MM.1S (cell line): ENCODE measurements around the gene MEIG1.

Experiments used
- DNase-seq: peaks from one replicate; pipeline ENCODE4 v3.0.0-alpha.2; 2015
- H2AFZ ChIP-seq: fragments of 300-600 bp; sonication (generic); 2 replicates; pipeline ENCODE4 v1.6.0; 2016; ENCODE audit warnings: antibody characterized with exemption, low read length
- H3F3A ChIP-seq: fragments of 300-600 bp; sonication (generic); 2 replicates; pipeline ENCODE4 v1.6.1; 2016; ENCODE audit warnings: mild to moderate bottlenecking, antibody characterized with exemption, low read length, moderate library complexity, mixed read lengths; ENCODE audit not compliant: insufficient read depth
- H3K27ac ChIP-seq: fragments of 300-600 bp; sonication (generic); 2 replicates; pipeline ENCODE4 v1.5.1; 2016; ENCODE audit warnings: mild to moderate bottlenecking, low read length
- H3K27me3 ChIP-seq: fragments of 300-600 bp; sonication (generic); replicated peaks from 2 replicates; pipeline ENCODE4 v1.6.0; 2016; ENCODE audit warnings: low read length; ENCODE audit not compliant: insufficient read depth
- H3K36me3 ChIP-seq: fragments of 300-600 bp; sonication (generic); replicated peaks from 2 replicates; pipeline ENCODE4 v1.6.1; 2016; ENCODE audit warnings: mild to moderate bottlenecking, low read length, mixed read lengths; ENCODE audit not compliant: insufficient read depth
- H3K4me1 ChIP-seq: fragments of 300-600 bp; sonication (generic); 2 replicates; pipeline ENCODE4 v1.6.1; 2016; ENCODE audit warnings: low read length, mixed read lengths
- H3K4me2 ChIP-seq: fragments of 300-600 bp; sonication (generic); 2 replicates; pipeline ENCODE4 v1.6.0; 2016; ENCODE audit warnings: low read depth, low read length
- H3K4me3 ChIP-seq: fragments of 300-600 bp; sonication (generic); 2 replicates; pipeline ENCODE4 v1.5.1; 2016; ENCODE audit warnings: low read length, mixed read lengths
- H3K79me2 ChIP-seq: fragments of 300-600 bp; sonication (generic); 2 replicates; pipeline ENCODE4 v1.6.1; 2016; ENCODE audit warnings: mixed run types, low read length, mixed read lengths
- H3K9ac ChIP-seq: fragments of 300-600 bp; sonication (generic); 2 replicates; pipeline ENCODE4 v1.6.1; 2016; ENCODE audit warnings: low read length, mixed read lengths
- H3K9me2 ChIP-seq: fragments of 300-600 bp; sonication (generic); replicated peaks from 2 replicates; pipeline ENCODE4 v1.6.1; 2016; ENCODE audit warnings: mild to moderate bottlenecking, low read length, mixed read lengths; ENCODE audit not compliant: insufficient read depth
- H3K9me3 ChIP-seq: fragments of 300-600 bp; sonication (generic); replicated peaks from 2 replicates; pipeline ENCODE4 v1.6.1; 2016; ENCODE audit warnings: mild to moderate bottlenecking, low read length, mixed read lengths; ENCODE audit not compliant: insufficient read depth
- H4K20me1 ChIP-seq: fragments of 300-600 bp; sonication (generic); 2 replicates; pipeline ENCODE4 v1.6.1; 2016; ENCODE audit warnings: mild to moderate bottlenecking, low read length, moderate library complexity, mixed read lengths; ENCODE audit not compliant: insufficient read depth
- EZH2 ChIP-seq: fragments of 300-600 bp; sonication (generic); optimal IDR thresholded peaks from 2 replicates; pipeline ENCODE3; 2017; ENCODE audit warnings: low read depth, mild to moderate bottlenecking, antibody characterized with exemption, low read length, mixed read lengths
- EZH2phosphoT487 ChIP-seq: fragments of 300-600 bp; sonication (generic); IDR thresholded peaks from 2 replicates; pipeline ENCODE4 v1.6.1; 2018; ENCODE audit warnings: antibody characterized with exemption, low read length
- TF ChIP-seq, protein P1 (sequence below): fragments of 300-600 bp; sonication (generic); IDR thresholded peaks from 2 replicates; pipeline ENCODE4 v1.5.1; 2016; ENCODE audit warnings: antibody characterized with exemption, low read length, mixed read lengths

The MEIG1 gene

DNA sequence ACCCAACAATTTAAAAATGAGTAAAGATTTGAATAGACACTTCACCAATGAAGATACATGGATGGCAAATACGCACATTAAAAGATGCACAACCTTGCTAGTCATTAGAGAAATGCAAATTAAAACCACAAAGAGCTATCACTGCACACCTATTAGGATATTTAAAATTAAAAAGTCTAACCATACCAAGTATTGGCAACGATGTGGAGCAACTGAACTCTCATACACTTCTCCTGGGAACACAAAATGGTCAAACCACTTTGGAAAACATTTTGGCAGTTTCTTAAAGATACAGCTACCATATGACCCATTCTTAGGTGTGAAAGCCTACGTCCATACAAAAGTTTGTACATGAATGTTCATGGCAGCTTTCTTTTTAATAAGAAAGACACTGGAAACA lies 41.4 kb upstream of the MEIG1 start:
- Histone ChIP-seq H3K36me3 (peaks cover 30% of the 10 kb centered on the region), H3K27ac (no peak overlapping the region), H3F3A (peaks cover 17% of the 10 kb centered on the region), H3K4me1 (peaks cover 15% of the 10 kb centered on the region), H3K79me2 (peaks cover 63% of the 10 kb centered on the region), H3K9ac (no peak overlapping the region), H3K9me2 (no peaks in the 10 kb centered on the region), H3K9me3 (no peaks in the 10 kb centered on the region), H3K4me2 (no peak overlapping the region), H4K20me1 (no peaks in the 10 kb centered on the region), H2AFZ (no peak overlapping the region), H3K27me3 (no peaks in the 10 kb centered on the region), H3K4me3 (no peak overlapping the region)
- TF ChIP-seq EZH2phosphoT487 (no peak), EZH2 (no peak)
- TF ChIP-seq, protein P1, sequence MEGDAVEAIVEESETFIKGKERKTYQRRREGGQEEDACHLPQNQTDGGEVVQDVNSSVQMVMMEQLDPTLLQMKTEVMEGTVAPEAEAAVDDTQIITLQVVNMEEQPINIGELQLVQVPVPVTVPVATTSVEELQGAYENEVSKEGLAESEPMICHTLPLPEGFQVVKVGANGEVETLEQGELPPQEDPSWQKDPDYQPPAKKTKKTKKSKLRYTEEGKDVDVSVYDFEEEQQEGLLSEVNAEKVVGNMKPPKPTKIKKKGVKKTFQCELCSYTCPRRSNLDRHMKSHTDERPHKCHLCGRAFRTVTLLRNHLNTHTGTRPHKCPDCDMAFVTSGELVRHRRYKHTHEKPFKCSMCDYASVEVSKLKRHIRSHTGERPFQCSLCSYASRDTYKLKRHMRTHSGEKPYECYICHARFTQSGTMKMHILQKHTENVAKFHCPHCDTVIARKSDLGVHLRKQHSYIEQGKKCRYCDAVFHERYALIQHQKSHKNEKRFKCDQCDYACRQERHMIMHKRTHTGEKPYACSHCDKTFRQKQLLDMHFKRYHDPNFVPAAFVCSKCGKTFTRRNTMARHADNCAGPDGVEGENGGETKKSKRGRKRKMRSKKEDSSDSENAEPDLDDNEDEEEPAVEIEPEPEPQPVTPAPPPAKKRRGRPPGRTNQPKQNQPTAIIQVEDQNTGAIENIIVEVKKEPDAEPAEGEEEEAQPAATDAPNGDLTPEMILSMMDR: no peak
- DNase-seq: no peak

DNA sequence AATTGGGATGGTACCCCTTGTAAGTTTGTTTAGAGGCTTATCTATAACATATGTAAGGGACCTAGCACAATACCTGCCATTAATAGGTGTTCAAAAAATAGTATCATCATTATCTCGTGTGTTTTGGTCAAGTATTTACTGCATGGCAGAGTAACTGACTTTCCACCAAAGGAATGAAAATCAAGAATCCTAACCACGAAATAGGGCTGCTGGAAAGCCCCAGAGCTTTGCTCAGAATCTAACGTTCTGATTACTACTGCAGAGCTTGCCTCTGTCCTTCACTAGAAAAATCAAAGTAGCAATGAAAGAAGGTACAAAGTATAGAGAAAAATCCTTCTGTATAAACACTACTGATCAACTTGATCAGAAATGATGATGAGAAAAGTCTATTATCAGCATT lies 40.2 kb upstream of the MEIG1 start:
- Histone ChIP-seq H2AFZ (no peak overlapping the region), H3K4me1 (peaks cover 15% of the 10 kb centered on the region), H3K9ac (peak overlapping the region; percentile 12; the same call in 1 of the 2 replicates), H3K9me2 (no peaks in the 10 kb centered on the region), H3F3A (peaks cover 17% of the 10 kb centered on the region), H3K36me3 (peaks cover 28% of the 10 kb centered on the region), H3K27ac (peak overlapping the region; percentile 66), H3K9me3 (no peaks in the 10 kb centered on the region), H4K20me1 (no peaks in the 10 kb centered on the region), H3K4me3 (no peak overlapping the region), H3K4me2 (peak overlapping the region; percentile 40), H3K79me2 (peaks cover 62% of the 10 kb centered on the region), H3K27me3 (no peaks in the 10 kb centered on the region)
- TF ChIP-seq, protein P1: no peak
- TF ChIP-seq EZH2phosphoT487 (no peak), EZH2 (no peak)
- DNase-seq: peak; percentile 69

DNA sequence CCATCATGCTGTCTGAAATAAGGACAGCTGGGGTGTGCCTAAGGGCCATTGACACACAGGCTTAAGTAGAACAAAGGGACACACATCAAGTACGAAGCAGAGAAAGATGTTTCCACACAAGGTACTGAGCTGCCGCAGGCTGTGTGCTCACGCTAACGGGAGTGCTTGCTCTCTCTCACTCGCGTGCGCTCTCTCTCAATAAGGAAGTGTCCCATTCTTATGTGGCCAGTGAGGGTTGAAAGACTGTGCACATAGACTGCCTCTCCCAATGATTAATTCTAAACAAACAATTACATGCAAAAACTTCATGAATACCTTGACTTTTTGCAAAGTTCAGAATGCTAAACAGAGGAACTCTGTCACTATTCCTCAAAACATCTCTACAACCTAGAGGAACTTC lies 35.2 kb upstream of the MEIG1 start:
- DNase-seq: no peak
- H3K36me3 ChIP-seq: peaks cover 17% of the 10 kb centered on the region

DNA sequence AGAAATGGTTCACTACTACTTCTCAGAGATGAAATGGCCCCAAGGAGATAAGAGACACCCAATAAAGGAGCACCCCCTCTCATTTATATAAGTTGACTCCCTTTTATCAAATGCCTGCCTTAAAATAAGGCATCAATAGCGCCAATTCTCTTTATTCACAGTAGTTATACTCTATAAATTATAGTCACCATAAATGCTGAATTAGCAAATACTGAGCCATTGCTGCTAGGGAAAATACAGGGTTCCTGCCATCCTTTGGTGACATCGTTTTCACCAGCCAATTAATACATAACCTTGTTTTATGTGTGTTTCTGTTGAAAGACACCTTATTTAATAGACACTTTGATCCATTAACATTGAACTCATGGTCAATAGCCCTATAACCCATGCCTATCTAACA lies 33.9 kb upstream of the MEIG1 start:
- Histone ChIP-seq H3K9me2 (no peaks in the 10 kb centered on the region), H3K9me3 (no peaks in the 10 kb centered on the region), H2AFZ (no peak overlapping the region), H3K4me3 (no peak overlapping the region), H3K27me3 (no peaks in the 10 kb centered on the region), H3K27ac (peak overlapping the region; percentile 93; the same call in 1 of the 2 replicates), H3K9ac (peak overlapping the region; percentile 36; the same call in 1 of the 2 replicates), H3K4me2 (peak overlapping the region; percentile 25; the same call in 1 of the 2 replicates), H3F3A (peaks cover 25% of the 10 kb centered on the region), H3K36me3 (peaks cover 14% of the 10 kb centered on the region), H3K79me2 (peaks cover 45% of the 10 kb centered on the region), H3K4me1 (peaks cover 25% of the 10 kb centered on the region), H4K20me1 (no peaks in the 10 kb centered on the region)
- TF ChIP-seq, protein P1: no peak
- TF ChIP-seq EZH2phosphoT487: no peak
- no peak for TF ChIP-seq EZH2
- DNase-seq: no peak

More for the DNA sequence above, 35.2 kb upstream of the MEIG1 start:
- H3K27ac ChIP-seq: no peak overlapping the region
- H2AFZ ChIP-seq: no peak overlapping the region
- H4K20me1 ChIP-seq: no peaks in the 10 kb centered on the region
- H3K79me2 ChIP-seq: peaks cover 45% of the 10 kb centered on the region
- peaks cover 35% of the 10 kb centered on the region for H3K4me1 ChIP-seq
- no peaks in the 10 kb centered on the region for H3K9me2 ChIP-seq
- H3K9me3 ChIP-seq: no peaks in the 10 kb centered on the region
- no peak overlapping the region for H3K9ac ChIP-seq
- H3F3A ChIP-seq: peaks cover 30% of the 10 kb centered on the region
- no peak for TF ChIP-seq EZH2
- no peak overlapping the region for H3K4me3 ChIP-seq
- no peak overlapping the region for H3K4me2 ChIP-seq
- no peaks in the 10 kb centered on the region for H3K27me3 ChIP-seq
